MCF 10A (cell line): Measurements from ENCODE around the gene MAFF. TPM values are rescaled to one million over a fixed set of nuclear protein-coding genes. Genes with fewer than 3 reads are reported as not detected.

Experiments used
- BruUV-seq: library from RNA; stranded (reverse); fragments of 400-500 nt; replicated peaks from 2 replicates; lab custom pipeline; 2021; lab: Mats Ljungman, UMichigan
- CTCF ChIA-PET: fragments of 300-600 bp; sonication (Branson Sonifier 250); formaldehyde crosslinking; extraction: SDS; loops from one replicate; lab custom pipeline; 2021; ENCODE audit warnings: antibody characterized with exemption, inconsistent platforms; lab: Yijun Ruan, JAX
- POLR2A ChIA-PET: fragments of 300-600, 350-650 bp; sonication (Branson Sonifier 250); formaldehyde crosslinking; extraction: SDS; loops from one replicate; lab custom pipeline; 2020; ENCODE audit warnings: antibody characterized with exemption, inconsistent platforms; lab: Yijun Ruan, JAX
- DNase-seq: peaks from one replicate; pipeline ENCODE4 v3.0.0-alpha.2; 2018; ENCODE audit not compliant: unreplicated experiment
- H3K27ac Mint-ChIP-seq: one replicate; pipeline ENCODE4 v1.8.0; 2022; ENCODE audit warnings: mild to moderate bottlenecking, low read depth, mixed read lengths; ENCODE audit not compliant: unreplicated experiment
- H3K27me3 Mint-ChIP-seq: one replicate; pipeline ENCODE4 v1.8.0; 2022; ENCODE audit warnings: mixed read lengths; ENCODE audit not compliant: insufficient read depth, unreplicated experiment
- H3K36me3 Mint-ChIP-seq: one replicate; pipeline ENCODE4 v1.8.0; 2022; ENCODE audit warnings: mild to moderate bottlenecking, moderate library complexity, mixed read lengths; ENCODE audit not compliant: insufficient read depth, unreplicated experiment
- H3K4me1 Mint-ChIP-seq: one replicate; pipeline ENCODE4 v1.8.0; 2022; ENCODE audit warnings: mixed read lengths; ENCODE audit not compliant: insufficient read depth, unreplicated experiment
- H3K4me3 Mint-ChIP-seq: one replicate; pipeline ENCODE4 v1.8.0; 2022; ENCODE audit warnings: mild to moderate bottlenecking, moderate library complexity, mixed read lengths; ENCODE audit not compliant: unreplicated experiment
- H3K9me3 Mint-ChIP-seq: one replicate; pipeline ENCODE4 v1.8.0; 2022; ENCODE audit warnings: mixed read lengths; ENCODE audit not compliant: unreplicated experiment
- intact Hi-C: fragments of 100-400 bp; cut with micrococcal nuclease; formaldehyde crosslinking; loops from 2 replicates; pipeline ENCODE4 v1.14.1; 2022
- total RNA-seq: library from RNA; stranded (reverse); gene quantifications from 2 replicates; pipeline ENCODE4 v1.2.3, GENCODE V29; 2022
- TF ChIP-seq, protein P1 (sequence below): fragments of 200-600 bp; IDR thresholded peaks from one replicate; pipeline ENCODE4 v1.8.0; 2022; ENCODE audit warnings: antibody characterized with exemption, mild to moderate bottlenecking; ENCODE audit not compliant: unreplicated experiment

Gene MAFF
- total RNA-seq, 1 experiment from 2014 or later = 71.4 TPM

DNA sequence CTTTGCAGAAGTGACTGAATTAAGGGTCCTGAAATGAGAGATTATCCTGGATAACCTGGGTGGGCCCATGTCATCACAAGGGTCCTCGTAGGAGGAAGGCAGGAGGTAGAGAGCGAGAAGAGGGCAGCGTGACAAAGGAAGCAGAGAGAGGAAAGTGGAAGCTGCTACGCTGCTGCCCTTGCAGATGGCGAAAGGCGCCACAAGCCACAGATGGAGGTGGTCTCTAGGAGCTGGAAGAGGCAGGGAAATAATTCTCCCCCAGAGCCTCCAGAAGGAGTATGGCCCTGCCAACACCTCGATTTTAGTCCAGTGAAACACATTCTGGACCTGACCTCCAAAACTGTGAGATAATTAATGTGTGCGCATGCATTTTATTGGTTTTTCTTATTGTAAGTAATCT is 57.6 kb downstream of the MAFF start:
- Mint-ChIP-seq H3K27ac (no peak overlapping the region), H3K4me1 (peaks cover 14% of the 10 kb centered on the region), H3K36me3 (peaks cover 10% of the 10 kb centered on the region), H3K4me3 (no peak overlapping the region), H3K27me3 (no peaks in the 10 kb centered on the region), H3K9me3 (no peaks in the 10 kb centered on the region)
- intact Hi-C loops = no loop called here
- BruUV-seq = no TSS peak
- TF ChIP-seq, protein P1, sequence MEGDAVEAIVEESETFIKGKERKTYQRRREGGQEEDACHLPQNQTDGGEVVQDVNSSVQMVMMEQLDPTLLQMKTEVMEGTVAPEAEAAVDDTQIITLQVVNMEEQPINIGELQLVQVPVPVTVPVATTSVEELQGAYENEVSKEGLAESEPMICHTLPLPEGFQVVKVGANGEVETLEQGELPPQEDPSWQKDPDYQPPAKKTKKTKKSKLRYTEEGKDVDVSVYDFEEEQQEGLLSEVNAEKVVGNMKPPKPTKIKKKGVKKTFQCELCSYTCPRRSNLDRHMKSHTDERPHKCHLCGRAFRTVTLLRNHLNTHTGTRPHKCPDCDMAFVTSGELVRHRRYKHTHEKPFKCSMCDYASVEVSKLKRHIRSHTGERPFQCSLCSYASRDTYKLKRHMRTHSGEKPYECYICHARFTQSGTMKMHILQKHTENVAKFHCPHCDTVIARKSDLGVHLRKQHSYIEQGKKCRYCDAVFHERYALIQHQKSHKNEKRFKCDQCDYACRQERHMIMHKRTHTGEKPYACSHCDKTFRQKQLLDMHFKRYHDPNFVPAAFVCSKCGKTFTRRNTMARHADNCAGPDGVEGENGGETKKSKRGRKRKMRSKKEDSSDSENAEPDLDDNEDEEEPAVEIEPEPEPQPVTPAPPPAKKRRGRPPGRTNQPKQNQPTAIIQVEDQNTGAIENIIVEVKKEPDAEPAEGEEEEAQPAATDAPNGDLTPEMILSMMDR = no peak
- CTCF ChIA-PET = interaction anchor here (0.6 to 0.7 kb wide), 2 partner anchors 32 to 202 kb away, joined by 3 read pairs; partner anchors contain the start of gene PICK1
- no peak for DNase-seq
- POLR2A ChIA-PET = no interaction called here

DNA sequence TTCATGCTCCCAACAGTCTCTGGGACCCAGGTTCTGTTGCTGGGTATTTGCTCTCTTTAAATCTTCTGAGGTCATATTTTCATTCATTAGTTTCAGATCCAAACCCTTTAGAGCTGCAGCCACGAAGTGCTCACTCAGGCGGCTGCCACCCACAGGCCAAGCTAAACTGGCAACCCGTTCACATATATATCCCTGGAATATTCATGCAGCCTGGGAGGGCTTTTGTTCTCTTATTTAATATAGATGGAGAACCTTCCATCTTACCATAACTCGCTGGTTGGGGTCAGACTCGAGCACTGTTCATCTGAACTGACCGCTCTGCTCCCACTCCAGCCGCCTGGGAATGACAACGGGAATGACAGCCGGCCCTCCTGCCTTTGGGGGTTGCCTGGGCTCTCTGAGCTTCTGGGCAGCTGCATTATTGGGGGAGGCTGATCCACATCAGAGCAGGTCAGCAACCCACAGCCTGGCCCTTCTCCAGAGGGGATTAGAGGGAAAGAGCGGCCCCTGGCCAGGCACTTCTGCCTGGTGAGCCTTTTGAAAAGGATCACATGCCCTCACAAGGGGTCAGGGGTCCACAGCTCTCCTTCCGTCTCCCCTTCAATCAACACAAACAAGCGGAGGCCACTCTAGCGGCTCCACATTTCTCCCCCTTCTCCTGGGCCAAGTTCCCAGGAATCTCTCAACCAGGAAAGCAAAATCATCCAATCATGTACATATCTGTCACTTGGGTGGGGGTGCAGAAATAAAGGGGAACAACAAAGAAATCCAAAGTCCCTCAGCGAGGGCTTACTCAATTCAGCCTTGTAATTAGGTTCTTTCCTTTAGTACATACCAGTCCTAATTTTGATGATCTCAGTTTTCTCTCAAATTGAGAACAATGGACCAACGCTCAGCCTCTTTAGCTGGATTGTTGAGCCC is 59.2 kb downstream of the MAFF start:
- ChIA-PET POLR2A (no interaction called here), CTCF (interaction anchor here (0.5 to 1.9 kb wide), 4 partner anchors 10 to 877 kb away, joined by 3 to 6 read pairs (median 4); no protein-coding TSS in a partner anchor)
- intact Hi-C loops = no loop called here
- peaks cover 14% of the 10 kb centered on the region for H3K4me1 Mint-ChIP-seq
- BruUV-seq = no TSS peak
- H3K4me3 Mint-ChIP-seq = no peak overlapping the region
- TF ChIP-seq, protein P1 = no peak
- H3K36me3 Mint-ChIP-seq = peaks cover 16% of the 10 kb centered on the region
- no peak overlapping the region for H3K27ac Mint-ChIP-seq
- DNase-seq = no peak
- no peaks in the 10 kb centered on the region for H3K27me3 Mint-ChIP-seq
- no peaks in the 10 kb centered on the region for H3K9me3 Mint-ChIP-seq

DNA sequence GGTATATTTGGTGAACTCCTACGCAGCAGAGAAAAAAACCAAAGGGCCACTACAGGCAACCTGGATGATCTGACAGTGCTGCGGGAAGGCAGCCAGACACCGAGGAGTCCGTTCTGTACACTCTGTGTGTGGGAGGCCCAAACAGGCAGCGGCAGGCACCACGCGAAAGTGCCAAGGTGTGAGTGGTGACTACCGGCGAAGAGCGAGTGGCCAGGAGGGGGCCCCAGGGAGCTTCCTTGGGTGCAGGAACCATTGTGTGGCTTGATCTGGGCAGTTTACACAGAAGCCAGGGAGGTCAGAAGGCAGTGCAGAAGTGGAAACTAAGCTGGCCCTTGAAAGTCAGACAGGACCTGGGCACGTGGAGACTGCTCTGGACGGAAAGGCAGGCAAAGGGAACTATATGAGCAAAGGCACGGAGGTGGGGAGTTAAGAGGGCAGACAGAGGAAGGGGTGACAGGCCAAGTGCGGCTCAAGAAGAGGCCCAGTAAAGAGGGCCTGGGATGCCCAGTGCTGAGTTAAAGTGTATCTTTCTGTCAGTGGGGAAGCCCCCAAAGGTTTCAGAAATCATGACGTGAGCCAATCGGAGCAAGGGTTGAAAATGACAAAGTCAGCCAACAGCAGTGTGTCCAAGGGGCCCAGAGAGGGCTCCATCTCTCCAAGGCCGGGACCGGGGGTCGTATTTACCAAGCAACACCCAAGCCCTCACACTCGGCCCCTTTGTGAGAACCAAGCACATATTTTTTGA is 60.4 kb downstream of the MAFF start:
- Mint-ChIP-seq H3K4me1 (peaks cover 14% of the 10 kb centered on the region), H3K27ac (peak overlapping the region; percentile 63), H3K36me3 (peaks cover 16% of the 10 kb centered on the region), H3K4me3 (no peak overlapping the region), H3K9me3 (no peaks in the 10 kb centered on the region), H3K27me3 (no peaks in the 10 kb centered on the region)
- intact Hi-C loops = loop anchor here (2.0 kb wide), 1 partner anchor 93 kb away; no protein-coding TSS in a partner anchor
- peak; percentile 78 for DNase-seq
- no TSS peak for BruUV-seq
- CTCF ChIA-PET = interaction anchor here (0.6 to 1.9 kb wide), 3 partner anchors 19 to 92 kb away, joined by 3 to 5 read pairs (median 3); no protein-coding TSS in a partner anchor
- POLR2A ChIA-PET = interaction anchor here (0.5 to 0.7 kb wide), 3 partner anchors 9 to 36 kb away, joined by 3 read pairs; no protein-coding TSS in a partner anchor
- TF ChIP-seq, protein P1 = peak; percentile 48
